DMS114 treated with DMSO at 0.1 percent for 48 hours (cell line): ENCODE measurements around the gene HDGFL3.

Experiments
- DNase-seq: peaks from one replicate; lab custom pipeline; 2025; ENCODE audit not compliant: unreplicated experiment; lab: John Stamatoyannopoulos, UW

Gene HDGFL3

GRCh38 chr15:83132861-83133523, 74.6 kb downstream of the HDGFL3 start:
- DNase-seq = no peak

GRCh38 chr15:83129791-83130190, 77.8 kb downstream of the HDGFL3 start:
- no peak for DNase-seq

DNA sequence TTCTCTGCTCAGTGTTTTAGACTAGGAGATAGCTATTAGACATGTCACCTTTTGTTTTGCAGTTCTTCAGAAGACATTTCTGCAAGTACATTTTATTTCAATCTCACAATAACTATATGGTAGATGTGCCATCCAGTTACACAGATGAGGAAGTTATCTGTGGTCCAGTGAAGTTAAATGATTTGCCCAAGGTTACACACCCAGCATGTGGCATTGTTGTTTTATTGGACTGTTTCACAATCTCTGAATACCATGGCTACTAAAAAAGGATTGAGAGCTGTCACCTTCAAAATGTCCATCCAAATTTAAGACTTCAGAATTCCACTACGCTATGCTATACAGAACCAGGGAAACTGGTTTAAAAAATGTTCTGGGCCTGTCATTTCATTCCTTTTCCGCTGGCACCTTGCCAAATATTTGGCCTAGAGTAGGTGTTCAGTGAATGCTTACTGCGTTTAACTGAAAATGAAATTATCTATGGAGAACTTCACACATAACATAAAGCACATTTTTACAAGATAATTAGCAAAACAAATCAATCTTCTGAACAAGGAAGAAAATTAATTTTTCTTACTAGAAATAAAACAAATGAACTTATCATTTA, 80.0 kb downstream of the HDGFL3 start:
- DNase-seq = no peak

- DNase-seq = no peak
These were observed 84.1 kb downstream of the HDGFL3 start for GRCh38 chr15:83123529-83123928.

DNA sequence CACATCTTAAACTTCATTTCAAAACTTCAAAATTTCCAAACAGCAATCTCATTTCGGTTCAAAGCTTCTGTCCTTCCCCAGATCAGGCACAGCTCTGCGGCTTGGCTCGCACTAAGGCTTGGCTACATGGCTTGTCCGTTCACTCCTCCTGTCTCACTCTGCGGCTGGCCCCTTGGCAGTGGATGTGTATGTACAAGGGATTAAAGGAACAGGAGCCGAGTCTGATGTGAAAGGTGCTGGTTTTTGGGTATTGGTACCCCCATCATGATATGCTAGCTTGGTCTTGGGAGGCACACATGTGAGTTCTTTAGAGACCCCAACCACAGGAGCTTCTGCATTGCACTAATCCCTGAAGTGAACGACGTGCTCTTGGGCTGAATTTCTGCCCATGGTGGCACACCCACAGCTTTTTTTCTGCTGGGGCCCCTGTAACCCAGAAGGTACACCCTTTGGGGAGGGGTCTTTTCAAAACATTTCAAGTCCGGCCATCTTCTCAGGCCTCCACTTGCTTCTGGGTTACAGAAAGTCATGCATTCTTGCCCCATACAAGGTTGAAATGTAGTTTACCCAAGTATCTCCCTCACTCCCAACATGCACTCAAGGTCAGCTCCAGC, 87.5 kb downstream of the HDGFL3 start:
- DNase-seq = no peak

- DNase-seq = no peak
These were observed 88.7 kb downstream of the HDGFL3 start for GRCh38 chr15:83118968-83119367.

DNA sequence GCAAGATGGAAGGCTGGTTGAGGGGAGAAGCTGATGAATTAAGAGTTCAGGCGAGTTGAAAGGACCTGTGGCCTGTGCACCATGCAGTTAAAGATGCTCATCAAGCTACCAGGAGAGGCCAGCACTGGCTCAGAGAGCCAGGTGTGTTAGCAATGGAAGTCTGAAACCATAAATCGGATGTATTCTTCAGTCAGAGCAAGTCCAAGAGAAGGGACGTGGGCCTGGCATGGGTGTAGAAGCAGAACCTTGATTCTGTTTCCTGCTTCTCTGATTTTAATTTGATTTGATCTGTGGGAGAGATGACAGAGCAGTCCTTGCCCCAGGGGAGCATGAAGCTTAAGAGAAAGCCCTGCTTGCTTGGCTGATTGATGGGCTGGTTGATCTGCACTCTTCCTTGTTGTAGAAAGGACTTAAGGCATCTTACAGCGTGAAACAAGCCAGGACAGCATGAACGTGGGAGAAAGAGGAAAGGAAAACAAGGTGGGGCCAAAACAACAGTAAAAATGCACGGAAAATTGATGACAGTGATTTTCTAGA, 89.3 kb downstream of the HDGFL3 start:
- no peak for DNase-seq

GRCh38 chr15:83115831-83116565, 91.6 kb downstream of the HDGFL3 start:
- DNase-seq = no peak

DNA sequence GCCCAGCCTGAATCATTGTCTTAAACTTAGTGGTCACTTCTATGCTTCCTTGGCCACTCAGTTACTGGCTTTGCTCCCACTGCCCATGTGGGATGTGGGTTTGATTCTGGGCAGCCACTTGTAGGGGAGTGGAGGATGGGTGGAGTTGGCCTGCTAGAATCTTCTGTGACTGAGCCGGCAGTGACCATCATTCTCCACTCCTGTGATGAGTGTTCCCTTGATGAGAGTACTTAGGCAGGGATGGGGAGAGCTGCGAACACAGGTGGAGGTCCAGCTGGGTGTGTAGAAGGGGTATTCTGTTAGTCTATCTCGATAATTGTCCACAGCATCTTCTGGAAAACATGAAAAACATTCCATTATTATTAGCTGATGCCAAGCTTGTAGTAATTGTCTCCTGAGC, 92.2 kb downstream of the HDGFL3 start:
- no peak for DNase-seq

DNA sequence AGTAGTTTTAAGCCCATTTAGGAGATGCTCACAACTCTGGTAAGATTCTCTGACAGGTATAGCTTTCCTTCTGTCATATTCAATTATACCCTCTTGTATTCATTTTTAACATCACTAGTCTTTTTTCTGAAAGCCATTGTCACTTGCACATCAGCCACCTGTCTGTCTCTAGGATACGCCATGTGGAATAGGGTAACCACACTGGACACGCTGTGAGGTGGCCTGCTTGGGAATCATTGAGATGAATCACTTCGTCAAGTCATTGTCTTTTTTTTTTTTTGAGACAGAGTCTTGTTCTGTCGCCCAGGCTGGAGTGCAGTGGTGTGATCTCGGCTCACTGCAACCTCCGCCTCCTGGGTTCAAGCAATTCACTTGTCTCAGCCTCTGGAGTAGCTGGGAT, 92.8 kb downstream of the HDGFL3 start:
- no peak for DNase-seq

DNA sequence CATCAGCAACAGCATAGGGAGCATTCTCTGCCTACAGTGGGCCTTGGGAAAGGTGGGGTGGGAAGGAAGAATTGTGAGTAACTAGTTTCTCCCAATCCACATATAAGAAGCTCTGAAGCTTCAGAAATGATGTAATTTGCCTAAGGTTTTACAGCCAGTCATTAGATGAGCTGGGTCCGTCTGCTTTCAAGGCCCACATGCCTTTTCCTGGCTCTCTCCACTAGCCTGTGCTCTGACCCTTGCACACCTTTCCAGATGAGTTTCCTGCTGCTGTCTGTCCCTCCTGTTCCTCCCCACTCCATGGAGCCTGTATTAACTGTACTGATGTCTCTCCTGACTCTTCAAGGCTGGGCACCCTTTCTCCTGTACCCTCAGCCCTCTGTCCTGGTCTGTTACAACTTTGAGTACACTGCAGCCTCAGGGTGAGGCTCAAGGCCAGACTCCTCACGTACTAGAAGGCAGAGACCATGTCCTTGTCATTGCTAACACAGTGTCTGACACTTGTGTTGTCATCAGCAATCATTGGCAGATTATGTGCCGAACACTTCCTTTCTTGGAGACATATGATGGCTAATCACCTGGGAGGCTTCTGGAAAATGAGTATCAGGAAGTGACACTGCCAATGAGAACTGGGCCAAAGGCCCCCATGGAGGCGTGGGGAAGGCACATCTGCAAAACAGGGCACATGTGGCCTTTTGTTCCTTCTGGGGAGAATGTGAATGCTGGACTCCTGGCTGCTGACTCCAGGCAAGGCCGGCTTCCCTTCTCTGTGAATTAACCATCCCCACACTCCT, 93.5 kb downstream of the HDGFL3 start:
- DNase-seq = no peak

DNA sequence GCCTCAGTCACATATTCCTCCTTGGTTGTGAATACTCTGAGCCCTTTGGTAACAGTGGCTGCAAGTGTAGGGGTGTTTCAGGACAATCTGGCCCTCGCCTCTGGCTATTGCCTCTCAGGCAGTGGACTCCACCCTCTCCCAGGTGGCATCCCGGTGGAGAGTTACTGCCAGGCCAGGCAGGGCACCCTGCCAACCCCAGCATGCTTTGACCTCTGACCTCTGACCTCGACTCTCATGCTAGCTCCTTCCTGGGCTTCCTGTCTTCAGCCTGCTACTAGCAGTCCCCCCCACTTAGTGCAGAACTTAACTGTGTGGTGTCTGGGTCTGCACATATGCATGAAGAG, 94.7 kb downstream of the HDGFL3 start:
- DNase-seq = no peak

DNA sequence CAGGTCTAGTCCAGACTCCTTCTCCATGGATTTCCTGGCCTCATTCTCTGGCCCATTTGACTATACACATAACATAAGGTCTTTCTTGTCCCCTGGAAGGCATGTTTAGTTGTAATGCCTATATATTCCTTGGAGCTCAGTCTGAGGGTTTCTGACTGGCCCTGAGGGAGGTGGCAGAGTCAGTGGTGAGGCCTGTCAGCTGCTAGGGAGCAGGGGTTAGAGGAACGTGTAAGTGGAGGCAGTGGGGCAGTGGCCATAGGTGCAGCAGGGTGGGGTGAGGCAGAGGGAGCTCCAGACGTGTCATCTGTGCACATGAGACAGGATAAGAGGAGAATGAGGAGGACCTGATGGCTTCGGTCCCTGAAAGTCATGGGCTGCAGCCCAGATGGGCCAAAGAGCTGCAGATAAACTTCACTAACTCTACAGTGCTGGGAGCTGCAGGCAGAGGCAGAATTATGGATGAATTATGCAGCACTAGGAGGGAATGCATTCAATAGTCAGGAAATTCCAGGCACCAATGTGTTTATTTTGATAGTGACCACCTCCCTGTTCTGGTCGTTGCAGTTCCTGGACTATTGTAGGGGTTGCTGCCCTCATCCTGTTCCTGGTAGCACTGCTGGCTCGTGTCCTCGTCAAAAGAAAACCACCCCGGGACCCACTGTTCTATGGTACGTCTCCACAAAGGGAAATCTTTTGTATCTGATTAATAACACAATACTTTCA, 95.2 kb downstream of the HDGFL3 start:
- no peak for DNase-seq

- no peak for DNase-seq
These were observed 96.5 kb downstream of the HDGFL3 start for GRCh38 chr15:83111149-83111548.

DNA sequence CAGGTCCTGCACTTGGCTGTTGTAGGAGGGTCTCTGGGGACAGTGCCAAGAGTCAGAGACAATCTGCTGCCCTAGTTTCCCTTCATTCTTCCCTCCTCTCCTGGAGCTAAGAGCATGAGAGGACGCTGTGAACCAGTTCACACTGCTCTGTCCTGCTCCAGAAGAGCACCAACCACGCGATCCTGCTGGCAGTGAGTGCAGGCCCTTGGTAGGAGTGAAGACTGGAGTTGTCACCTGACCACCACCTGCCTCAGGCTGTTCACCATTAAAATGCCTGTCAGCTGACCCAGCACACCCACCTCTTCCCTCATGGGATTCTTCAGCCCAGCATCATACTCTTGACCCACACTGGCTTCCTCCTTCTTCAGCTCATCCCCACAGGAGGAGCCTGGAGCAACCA, 97.2 kb downstream of the HDGFL3 start:
- DNase-seq = no peak

- no peak for DNase-seq
These were observed 98.1 kb downstream of the HDGFL3 start for GRCh38 chr15:83109532-83109931.

DNA sequence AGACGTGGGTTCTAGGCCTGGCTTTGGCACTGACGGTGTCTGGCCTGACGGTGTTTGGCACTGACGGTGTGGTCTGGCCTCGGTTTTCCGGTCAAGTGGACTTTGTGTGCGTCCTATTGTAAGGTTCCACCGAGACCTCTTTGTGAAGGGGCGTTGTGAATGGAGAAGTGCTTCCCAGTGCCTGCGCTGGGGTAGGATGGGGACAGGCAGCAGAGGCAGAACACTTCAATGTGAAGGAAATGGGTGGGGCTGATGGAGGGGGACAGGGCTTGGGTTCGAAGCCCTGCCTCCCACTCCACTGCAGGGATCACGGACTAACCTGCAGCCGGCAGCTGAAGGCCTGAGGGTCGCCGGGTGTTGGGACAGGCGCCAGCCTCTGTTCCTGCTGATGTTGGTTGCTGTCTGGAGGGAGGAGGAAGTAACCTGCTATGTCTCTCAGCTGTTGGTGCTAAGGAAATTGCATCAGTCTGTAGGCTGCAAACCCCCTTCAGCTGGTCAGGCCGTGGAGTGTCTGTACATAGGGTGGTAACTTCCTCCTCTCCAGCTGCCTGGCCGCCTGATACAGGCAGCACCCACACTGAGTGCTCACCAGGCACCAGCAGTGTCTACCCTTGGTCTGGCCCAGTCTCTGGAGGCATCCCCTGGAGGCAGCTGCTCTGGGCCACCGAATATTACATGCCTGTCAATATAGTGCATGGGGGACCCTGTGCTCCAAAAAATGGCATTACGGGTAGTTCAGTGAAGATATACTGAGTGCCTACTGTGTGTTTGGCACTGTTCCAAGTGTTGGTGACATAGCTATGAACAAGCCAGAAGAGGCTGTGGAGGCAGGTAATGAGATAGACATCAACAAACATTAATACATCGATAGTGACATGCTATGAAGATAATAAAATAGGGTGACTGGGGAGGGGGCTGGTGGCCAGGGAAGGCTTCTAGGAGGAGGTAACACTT, 99.1 kb downstream of the HDGFL3 start:
- DNase-seq = no peak

DNA sequence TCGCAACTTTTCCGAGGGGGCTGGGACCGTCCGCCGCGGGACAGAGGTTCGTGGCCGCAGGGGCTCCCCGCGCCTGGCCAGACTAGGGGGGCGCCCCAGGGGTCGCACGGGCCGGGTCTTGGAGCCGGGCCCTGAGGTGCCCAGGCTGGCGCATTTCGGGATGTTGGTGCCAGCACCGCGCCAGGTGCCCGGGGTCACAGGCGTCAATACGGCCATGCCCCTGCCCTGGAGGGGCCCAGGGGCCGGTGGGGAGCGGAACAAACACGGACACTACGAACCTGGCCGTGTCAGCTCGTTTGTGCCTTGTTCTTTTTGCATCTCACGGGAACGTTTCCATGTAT, 99.8 kb downstream of the HDGFL3 start:
- DNase-seq = no peak
